AG10803 (cell line): ENCODE results near the gene CRYZL1.

Experiments used
- DNase-seq: peaks from one replicate; pipeline ENCODE4 v3.0.0; 2010; ENCODE audit warnings: low read depth
- H3K4me3 ChIP-seq: 2 replicates; pipeline ENCODE4 v1.5.1; 2011; ENCODE audit warnings: mild to moderate bottlenecking, low read length, control low read depth
- CTCF ChIP-seq: conservative IDR thresholded peaks from 2 replicates; pipeline ENCODE4 v1.5.1; 2011; ENCODE audit warnings: mild to moderate bottlenecking, low read length, control low read depth, inconsistent platforms

The CRYZL1 gene

GRCh38 chr21:33654412-33654811, 12.9 kb upstream of the CRYZL1 start:
- DNase-seq: no peak
- no peak for TF ChIP-seq CTCF
- H3K4me3 ChIP-seq: no peak overlapping the region

GRCh38 chr21:33651965-33652680, 10.6 kb upstream of the CRYZL1 start:
- no peak for TF ChIP-seq CTCF
- H3K4me3 ChIP-seq: no peak overlapping the region
- DNase-seq: no peak

- no peak overlapping the region for H3K4me3 ChIP-seq
- no peak for TF ChIP-seq CTCF
- DNase-seq: no peak
Observed at GRCh38 chr21:33650929-33651509, 9.5 kb upstream of the CRYZL1 start.

GRCh38 chr21:33650230-33650629, 8.7 kb upstream of the CRYZL1 start:
- H3K4me3 ChIP-seq: no peak overlapping the region
- TF ChIP-seq CTCF: no peak

GRCh38 chr21:33648555-33648954, 7.0 kb upstream of the CRYZL1 start:
- no peak overlapping the region for H3K4me3 ChIP-seq
- DNase-seq: no peak
- TF ChIP-seq CTCF: no peak

More at GRCh38 chr21:33650230-33650629, 8.7 kb upstream of the CRYZL1 start:
- no peak for DNase-seq

GRCh38 chr21:33647587-33647986, 6.0 kb upstream of the CRYZL1 start:
- H3K4me3 ChIP-seq: no peak overlapping the region
- no peak for TF ChIP-seq CTCF
- DNase-seq: no peak

GRCh38 chr21:33645730-33646129, 4.2 kb upstream of the CRYZL1 start:
- no peak for DNase-seq
- no peak overlapping the region for H3K4me3 ChIP-seq
- no peak for TF ChIP-seq CTCF
